PC-9 (cell line): Measurements from ENCODE around the gene TOMM5.

Source experiments
- CTCF ChIP-seq: fragments of 200-600 bp; sonication (generic); conservative IDR thresholded peaks from 2 replicates; pipeline ENCODE4 v1.6.1; 2017; ENCODE audit warnings: mixed run types, antibody characterized with exemption, mild to moderate bottlenecking, moderate library complexity
- EZH2 ChIP-seq: fragments of 200-600 bp; sonication (generic); IDR thresholded peaks from 2 replicates; pipeline ENCODE4 v1.8.0; 2017; ENCODE audit warnings: antibody characterized with exemption, low read depth

DNA sequence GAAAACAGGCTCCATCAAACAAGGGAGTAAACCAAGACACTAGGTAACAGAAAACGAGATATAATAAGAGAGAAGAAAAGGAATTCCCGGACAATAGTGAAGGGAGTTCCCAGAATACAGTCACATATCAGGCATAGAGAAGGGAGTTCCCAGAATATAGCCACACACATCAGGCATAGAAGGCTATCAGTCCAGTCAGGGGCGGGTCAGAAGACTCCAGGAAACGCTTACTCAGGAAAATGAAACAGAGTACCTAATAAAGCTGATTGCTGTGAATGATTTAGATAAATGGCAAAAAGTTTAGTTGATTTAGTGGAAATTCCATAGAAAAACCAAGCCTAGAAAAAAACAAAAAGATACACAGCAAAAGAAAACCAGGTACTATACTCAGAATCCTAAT lies 4.9 kb downstream of the TOMM5 start:
- TF ChIP-seq CTCF (no peak), EZH2 (no peak)
